Progenitor cell of endocrine pancreas (in vitro differentiated cells): ENCODE measurements around the gene RNLS. TPM values are rescaled to one million over a fixed set of nuclear protein-coding genes. Genes with fewer than 3 reads are reported as not detected.
"Not testable (repeated sequence)": the region's sequence is repeated elsewhere in the genome, so short reads cannot be mapped to it uniquely, and the experiment has no call there.

Experiments
- DNase-seq: peaks from one replicate; pipeline ENCODE4 v3.0.0; 2021; ENCODE audit warnings: low spot score; ENCODE audit not compliant: unreplicated experiment
- H3K27ac Mint-ChIP-seq: 2 replicates; pipeline ENCODE4 v1.8.0; 2021; ENCODE audit warnings: mild to moderate bottlenecking, moderate library complexity, mixed read lengths
- H3K27me3 Mint-ChIP-seq: 2 replicates; pipeline ENCODE4 v1.8.0; 2021; ENCODE audit warnings: mixed read lengths
- H3K36me3 Mint-ChIP-seq: 2 replicates; pipeline ENCODE4 v1.8.0; 2022; ENCODE audit warnings: mixed read lengths; ENCODE audit not compliant: insufficient read depth
- H3K4me1 Mint-ChIP-seq: 2 replicates; pipeline ENCODE4 v1.8.0; 2021; ENCODE audit warnings: low read depth, mixed read lengths
- H3K4me3 Mint-ChIP-seq: 2 replicates; pipeline ENCODE4 v1.8.0; 2021; ENCODE audit warnings: low read depth, mild to moderate bottlenecking, moderate library complexity, mixed read lengths
- H3K9me3 Mint-ChIP-seq: 2 replicates; pipeline ENCODE4 v1.8.0; 2021; ENCODE audit warnings: low read depth, mixed read lengths
- total RNA-seq: library from RNA; stranded (reverse); gene quantifications from 2 replicates; pipeline ENCODE4 v1.2.1, GENCODE V29; 2021
- TF ChIP-seq, protein P1 (sequence below): fragments of 200-600 bp; sonication (generic); IDR thresholded peaks from one replicate; pipeline ENCODE4 v1.5.0; 2021; ENCODE audit warnings: antibody characterized with exemption, mild to moderate bottlenecking; ENCODE audit not compliant: unreplicated experiment

RNLS gene
- total RNA-seq, 1 donor from 2014 or later, result 7.5 TPM

DNA sequence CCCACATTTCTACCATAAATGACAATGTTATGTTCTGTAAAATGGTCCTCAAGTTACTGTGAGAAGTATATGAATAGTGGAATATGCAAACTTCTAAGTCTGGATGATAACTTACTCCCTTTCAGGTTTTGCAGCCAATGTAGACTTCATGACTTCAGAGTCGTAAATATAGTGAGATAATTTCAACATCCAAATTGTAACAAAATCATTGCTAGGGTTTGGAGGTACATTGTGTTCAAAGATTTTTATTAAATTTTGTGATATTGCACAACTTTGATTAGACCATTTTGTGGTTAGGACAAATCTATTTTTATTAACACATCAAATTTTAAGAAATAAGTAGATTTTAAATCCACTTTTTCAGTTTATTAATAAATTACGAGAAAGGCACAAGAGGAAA lies 270.3 kb downstream of the RNLS start:
- Mint-ChIP-seq H3K9me3 (peaks cover 4% of the 10 kb centered on the region), H3K27ac (no peak overlapping the region), H3K27me3 (peaks cover 3% of the 10 kb centered on the region), H3K4me3 (no peak overlapping the region), H3K4me1 (no peaks in the 10 kb centered on the region), H3K36me3 (no peaks in the 10 kb centered on the region)
- TF ChIP-seq, protein P1, sequence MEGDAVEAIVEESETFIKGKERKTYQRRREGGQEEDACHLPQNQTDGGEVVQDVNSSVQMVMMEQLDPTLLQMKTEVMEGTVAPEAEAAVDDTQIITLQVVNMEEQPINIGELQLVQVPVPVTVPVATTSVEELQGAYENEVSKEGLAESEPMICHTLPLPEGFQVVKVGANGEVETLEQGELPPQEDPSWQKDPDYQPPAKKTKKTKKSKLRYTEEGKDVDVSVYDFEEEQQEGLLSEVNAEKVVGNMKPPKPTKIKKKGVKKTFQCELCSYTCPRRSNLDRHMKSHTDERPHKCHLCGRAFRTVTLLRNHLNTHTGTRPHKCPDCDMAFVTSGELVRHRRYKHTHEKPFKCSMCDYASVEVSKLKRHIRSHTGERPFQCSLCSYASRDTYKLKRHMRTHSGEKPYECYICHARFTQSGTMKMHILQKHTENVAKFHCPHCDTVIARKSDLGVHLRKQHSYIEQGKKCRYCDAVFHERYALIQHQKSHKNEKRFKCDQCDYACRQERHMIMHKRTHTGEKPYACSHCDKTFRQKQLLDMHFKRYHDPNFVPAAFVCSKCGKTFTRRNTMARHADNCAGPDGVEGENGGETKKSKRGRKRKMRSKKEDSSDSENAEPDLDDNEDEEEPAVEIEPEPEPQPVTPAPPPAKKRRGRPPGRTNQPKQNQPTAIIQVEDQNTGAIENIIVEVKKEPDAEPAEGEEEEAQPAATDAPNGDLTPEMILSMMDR, result no peak
- DNase-seq, result no peak

- Mint-ChIP-seq H3K27ac (no peak overlapping the region), H3K4me1 (no peaks in the 10 kb centered on the region), H3K36me3 (no peaks in the 10 kb centered on the region), H3K9me3 (peaks cover 4% of the 10 kb centered on the region), H3K4me3 (no peak overlapping the region), H3K27me3 (peaks cover 3% of the 10 kb centered on the region)
- DNase-seq, result no peak
- TF ChIP-seq, protein P1, result no peak
Measured at GRCh38 chr10:88311264-88311663, 271.9 kb downstream of the RNLS start.

DNA sequence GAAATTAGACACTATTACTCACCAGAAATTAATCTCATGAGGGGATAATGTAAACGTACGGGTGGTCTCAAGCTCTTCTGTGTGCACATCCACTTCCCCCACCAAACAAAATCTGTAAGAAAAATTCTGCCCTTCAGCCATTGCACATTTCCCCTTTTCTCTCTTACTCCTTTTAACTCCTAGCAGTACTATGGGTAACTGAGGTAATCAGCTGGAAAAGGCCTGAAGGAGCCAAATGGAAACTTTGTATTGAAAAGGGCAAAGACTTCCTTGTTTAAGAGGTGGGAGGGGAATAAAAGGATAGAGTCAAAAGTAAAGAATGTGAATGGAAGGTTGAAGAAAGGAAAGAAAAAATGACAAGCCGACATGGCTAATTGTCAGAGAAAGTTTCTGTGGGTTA lies 273.8 kb downstream of the RNLS start:
- Mint-ChIP-seq H3K27me3 (peaks cover under 1% of the 10 kb centered on the region), H3K27ac (no peak overlapping the region), H3K9me3 (peaks cover 7% of the 10 kb centered on the region), H3K4me1 (no peaks in the 10 kb centered on the region), H3K4me3 (no peak overlapping the region), H3K36me3 (no peaks in the 10 kb centered on the region)
- no peak for DNase-seq
- TF ChIP-seq, protein P1, result no peak

DNA sequence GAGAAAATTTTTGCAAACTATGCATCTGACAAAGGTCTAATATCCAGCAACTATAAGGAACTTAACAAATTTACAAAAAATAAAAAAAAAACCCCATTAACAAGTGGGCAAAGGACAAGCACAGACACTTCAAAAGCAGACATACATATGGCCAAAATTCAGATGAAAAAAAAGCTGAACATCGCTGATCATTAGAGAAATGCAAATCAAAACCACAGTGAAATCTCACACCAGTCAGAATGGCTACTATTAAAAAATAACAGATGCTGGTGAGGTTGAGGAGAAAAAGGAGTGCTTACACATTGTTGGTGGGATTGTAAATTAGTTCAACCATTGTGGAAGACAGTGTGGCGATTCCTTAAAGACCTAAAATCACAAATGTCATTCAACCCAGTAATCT lies 274.8 kb downstream of the RNLS start:
- not testable (repeated sequence) for H3K4me3 Mint-ChIP-seq, H3K36me3 Mint-ChIP-seq, H3K4me1 Mint-ChIP-seq, H3K27me3 Mint-ChIP-seq, H3K9me3 Mint-ChIP-seq, H3K27ac Mint-ChIP-seq, DNase-seq

- Mint-ChIP-seq H3K27me3 (no peaks in the 10 kb centered on the region), H3K36me3 (no peaks in the 10 kb centered on the region), H3K4me1 (no peaks in the 10 kb centered on the region), H3K27ac (no peak overlapping the region), H3K4me3 (no peak overlapping the region), H3K9me3 (peaks cover 2% of the 10 kb centered on the region)
- no peak for DNase-seq
- TF ChIP-seq, protein P1, result no peak
Measured at GRCh38 chr10:88299787-88300186, 283.3 kb downstream of the RNLS start.

GRCh38 chr10:88297103-88297502 lies 286.0 kb downstream of the RNLS start:
- Mint-ChIP-seq H3K9me3 (no peaks in the 10 kb centered on the region), H3K27ac (no peak overlapping the region), H3K4me3 (no peak overlapping the region), H3K4me1 (peaks cover 9% of the 10 kb centered on the region), H3K27me3 (no peaks in the 10 kb centered on the region), H3K36me3 (no peaks in the 10 kb centered on the region)
- TF ChIP-seq, protein P1, result no peak
- DNase-seq, result no peak
